Kidney (tissue), 14 donors: ENCODE data around the gene RASA2. TPM values are rescaled to one million over a fixed set of nuclear protein-coding genes. Genes with fewer than 3 reads are reported as not detected.

Experiments
- DNase-seq, 5 donors: peaks; one replicate each; pipeline ENCODE4 v3.0.0-alpha.2; 2013 to 2020
- FAIRE-seq: peaks from 2 replicates; lab custom pipeline; 2012; peaks lifted over from hg19 to GRCh38; lab: Jason Lieb, UNC
- H3K27ac ChIP-seq, 2 donors: one replicate each; pipeline ENCODE4 v1.7.0; 2013; ENCODE audit warnings: low read depth in 2 of 2, low read length in 2 of 2, inconsistent platforms in 1 of 2
- H3K27me3 ChIP-seq: one replicate; pipeline ENCODE4 v1.7.1; 2013; ENCODE audit warnings: low read length, inconsistent platforms; ENCODE audit not compliant: control insufficient read depth, insufficient read depth
- H3K36me3 ChIP-seq, 3 donors: one replicate each; pipeline versions ENCODE4 v1.7.0 to v1.7.1; 2013; ENCODE audit warnings: low read length in 3 of 3, control low read depth in 1 of 3, inconsistent platforms in 1 of 3; ENCODE audit not compliant: insufficient read depth in 3 of 3, control insufficient read depth in 2 of 3
- H3K4me1 ChIP-seq, 3 donors: one replicate each; pipeline versions ENCODE4 v1.7.0 to v1.7.1; 2013; ENCODE audit warnings: low read length in 3 of 3, inconsistent platforms in 1 of 3, low read depth in 1 of 3; ENCODE audit not compliant: control insufficient read depth in 2 of 3, insufficient read depth in 2 of 3
- H3K4me3 ChIP-seq, 3 donors: one replicate each; pipeline versions ENCODE4 v1.7.0 to v1.8.1; 2013; ENCODE audit warnings: low read length in 3 of 3, control low read depth in 1 of 3, inconsistent platforms in 1 of 3
- H3K9ac ChIP-seq, 3 donors: one replicate each; pipeline versions ENCODE4 v1.7.0 to v1.7.1; 2013; ENCODE audit warnings: low read length in 3 of 3, control low read depth in 1 of 3, inconsistent platforms in 1 of 3
- H3K9me3 ChIP-seq, 3 donors: one replicate each; pipeline versions ENCODE4 v1.7.0 to v1.7.1; 2013; ENCODE audit warnings: low read length in 3 of 3, control low read depth in 1 of 3, inconsistent platforms in 1 of 3; ENCODE audit not compliant: control insufficient read depth in 2 of 3, insufficient read depth in 1 of 3
- intact Hi-C: fragments of 100-400 bp; cut with DNase I; formaldehyde crosslinking; loops from one replicate; pipeline ENCODE4 v1.11.1; 2022
- polyA plus RNA-seq: library from polyadenylated mRNA; stranded (reverse); fragments of 350-450 nt; fragmentation: Illumina TruSeq; extraction: RNeasy Lipid Tissue Mini Kit (QIAGEN cat#74804); gene quantifications from one replicate; pipeline ENCODE4 v1.2.3, GENCODE V29; 2014; ENCODE audit warnings: low read depth, low replicate concordance; ENCODE audit not compliant: insufficient read depth
- total RNA-seq: library from RNA; stranded (reverse); fragmentation: NEBNext Ultra II Directional; extraction: Animal tissue kit (Norgen Biotek cat#: 25700); gene quantifications from one replicate; pipeline ENCODE4 v1.2.1, GENCODE V29; 2021
- TF ChIP-seq, protein P1 (sequence below): IDR thresholded peaks from 3 replicates; pipeline ENCODE4 v1.5.1; 2012; ENCODE audit warnings: mild to moderate bottlenecking, moderate library complexity, borderline replicate concordance; ENCODE audit not compliant: insufficient read depth; ENCODE audit errors: extremely low read depth
- donor health status: control.
- donor health status: control.
- donor health status: control.
- donor health status: control.
- donor health status: control.
- donor health status: DM: yes; HTN: yes; CAD: no.
- donor health status: Normal renal cell carcinoma (clear cell type).

RASA2 gene
- total and polyA plus RNA-seq, 2 donors from 2014 or later: 2.2 to 29.8 TPM

- no peaks in the 10 kb centered on the region for H3K9me3 ChIP-seq
- intact Hi-C loops: no loop called here
- H3K9ac ChIP-seq: no peak overlapping the region
- H3K27me3 ChIP-seq: no peaks in the 10 kb centered on the region
- H3K36me3 ChIP-seq: no peaks in the 10 kb centered on the region
- H3K4me1 ChIP-seq: no peaks in the 10 kb centered on the region
- TF ChIP-seq, protein P1, sequence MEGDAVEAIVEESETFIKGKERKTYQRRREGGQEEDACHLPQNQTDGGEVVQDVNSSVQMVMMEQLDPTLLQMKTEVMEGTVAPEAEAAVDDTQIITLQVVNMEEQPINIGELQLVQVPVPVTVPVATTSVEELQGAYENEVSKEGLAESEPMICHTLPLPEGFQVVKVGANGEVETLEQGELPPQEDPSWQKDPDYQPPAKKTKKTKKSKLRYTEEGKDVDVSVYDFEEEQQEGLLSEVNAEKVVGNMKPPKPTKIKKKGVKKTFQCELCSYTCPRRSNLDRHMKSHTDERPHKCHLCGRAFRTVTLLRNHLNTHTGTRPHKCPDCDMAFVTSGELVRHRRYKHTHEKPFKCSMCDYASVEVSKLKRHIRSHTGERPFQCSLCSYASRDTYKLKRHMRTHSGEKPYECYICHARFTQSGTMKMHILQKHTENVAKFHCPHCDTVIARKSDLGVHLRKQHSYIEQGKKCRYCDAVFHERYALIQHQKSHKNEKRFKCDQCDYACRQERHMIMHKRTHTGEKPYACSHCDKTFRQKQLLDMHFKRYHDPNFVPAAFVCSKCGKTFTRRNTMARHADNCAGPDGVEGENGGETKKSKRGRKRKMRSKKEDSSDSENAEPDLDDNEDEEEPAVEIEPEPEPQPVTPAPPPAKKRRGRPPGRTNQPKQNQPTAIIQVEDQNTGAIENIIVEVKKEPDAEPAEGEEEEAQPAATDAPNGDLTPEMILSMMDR: no peak
- FAIRE-seq (no peak), DNase-seq (no peak)
- no peak overlapping the region for H3K27ac ChIP-seq
- no peak overlapping the region for H3K4me3 ChIP-seq
Measured at GRCh38 chr3:141526709-141527108, 39.9 kb downstream of the RASA2 start.

- Histone ChIP-seq H3K4me1 (no peaks in the 10 kb centered on the region), H3K9me3 (no peaks in the 10 kb centered on the region), H3K27me3 (no peaks in the 10 kb centered on the region), H3K4me3 (no peak overlapping the region), H3K27ac (no peak overlapping the region), H3K9ac (no peak overlapping the region), H3K36me3 (no peaks in the 10 kb centered on the region)
- no peak for FAIRE-seq
- intact Hi-C loops: no loop called here
- TF ChIP-seq, protein P1: no peak
- DNase-seq: no peak
Measured at GRCh38 chr3:141528800-141529199, 42.0 kb downstream of the RASA2 start.

- Histone ChIP-seq H3K9me3 (no peaks in the 10 kb centered on the region), H3K9ac (no peak overlapping the region), H3K36me3 (no peaks in the 10 kb centered on the region), H3K27me3 (no peaks in the 10 kb centered on the region), H3K4me3 (no peak overlapping the region), H3K4me1 (no peaks in the 10 kb centered on the region), H3K27ac (no peak overlapping the region)
- intact Hi-C loops: no loop called here
- DNase-seq: no peak
- TF ChIP-seq, protein P1: no peak
- no peak for FAIRE-seq
Measured at GRCh38 chr3:141529256-141529655, 42.4 kb downstream of the RASA2 start.
